HG02798 (cell line): ENCODE results near the gene FIBCD1.

ENCODE experiments used
- ATAC-seq: cut with Tn5 transposase; IDR thresholded peaks from one replicate; pipeline ENCODE4 v1.9.1; 2021; ENCODE audit warnings: mild to moderate bottlenecking; ENCODE audit not compliant: unreplicated experiment, poor library complexity

FIBCD1 gene

GRCh38 chr9:130868230-130868629, 70.8 kb downstream of the FIBCD1 start:
- ATAC-seq = no peak

- ATAC-seq = no peak
Measured at GRCh38 chr9:130867556-130867955, 71.5 kb downstream of the FIBCD1 start.

DNA sequence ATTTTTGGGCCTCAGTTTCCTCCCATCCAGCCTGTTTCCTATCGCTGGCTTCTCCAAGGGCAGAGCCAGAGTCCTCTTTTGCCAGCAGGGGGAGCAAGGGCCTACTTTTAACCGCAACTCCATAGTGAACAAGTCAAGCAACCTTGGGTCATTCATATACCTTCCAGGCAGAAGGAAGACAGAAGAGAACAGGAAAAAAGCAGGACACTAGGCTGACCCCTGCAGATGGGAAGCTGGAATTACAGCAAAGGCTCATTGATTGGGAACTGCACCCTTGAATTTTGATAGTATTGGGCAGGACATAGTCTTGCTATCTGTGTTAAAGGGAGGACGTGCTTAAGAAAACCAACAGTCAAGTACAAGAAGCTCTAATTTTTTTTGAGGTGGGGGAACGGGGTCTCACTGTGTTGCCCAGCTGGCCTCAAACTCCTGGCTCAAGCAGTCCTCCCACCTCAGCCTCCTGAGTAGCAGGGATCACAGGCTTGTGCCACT, 72.5 kb downstream of the FIBCD1 start:
- ATAC-seq = no peak

DNA sequence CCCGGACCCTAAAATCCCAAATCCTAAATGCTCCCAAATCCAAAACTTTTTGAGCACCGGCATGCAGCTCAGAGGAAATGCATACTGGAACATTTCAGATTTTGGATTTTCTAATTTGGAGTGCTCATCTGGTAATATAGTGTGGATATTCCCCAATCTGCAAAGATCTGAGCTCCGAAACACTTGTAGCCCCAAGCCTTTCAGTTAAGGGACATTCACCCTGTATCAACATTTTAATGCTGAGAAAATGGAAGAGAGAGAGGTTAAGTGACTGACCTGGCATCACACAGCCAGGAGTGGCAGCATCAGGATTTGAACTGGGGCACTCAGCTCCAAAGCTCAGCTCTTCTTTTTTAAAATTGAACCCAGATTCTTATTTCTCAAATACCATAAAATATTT, 73.1 kb downstream of the FIBCD1 start:
- ATAC-seq = no peak

GRCh38 chr9:130864541-130864940, 74.5 kb downstream of the FIBCD1 start:
- ATAC-seq = no peak

GRCh38 chr9:130862747-130863146, 76.3 kb downstream of the FIBCD1 start:
- no peak for ATAC-seq

GRCh38 chr9:130862217-130862616, 76.8 kb downstream of the FIBCD1 start:
- no peak for ATAC-seq

- ATAC-seq = no peak
Measured at GRCh38 chr9:130861372-130862180, 77.5 kb downstream of the FIBCD1 start.

GRCh38 chr9:130860458-130861316, 78.4 kb downstream of the FIBCD1 start:
- no peak for ATAC-seq

GRCh38 chr9:130858739-130859705, 80.0 kb downstream of the FIBCD1 start:
- ATAC-seq = no peak

DNA sequence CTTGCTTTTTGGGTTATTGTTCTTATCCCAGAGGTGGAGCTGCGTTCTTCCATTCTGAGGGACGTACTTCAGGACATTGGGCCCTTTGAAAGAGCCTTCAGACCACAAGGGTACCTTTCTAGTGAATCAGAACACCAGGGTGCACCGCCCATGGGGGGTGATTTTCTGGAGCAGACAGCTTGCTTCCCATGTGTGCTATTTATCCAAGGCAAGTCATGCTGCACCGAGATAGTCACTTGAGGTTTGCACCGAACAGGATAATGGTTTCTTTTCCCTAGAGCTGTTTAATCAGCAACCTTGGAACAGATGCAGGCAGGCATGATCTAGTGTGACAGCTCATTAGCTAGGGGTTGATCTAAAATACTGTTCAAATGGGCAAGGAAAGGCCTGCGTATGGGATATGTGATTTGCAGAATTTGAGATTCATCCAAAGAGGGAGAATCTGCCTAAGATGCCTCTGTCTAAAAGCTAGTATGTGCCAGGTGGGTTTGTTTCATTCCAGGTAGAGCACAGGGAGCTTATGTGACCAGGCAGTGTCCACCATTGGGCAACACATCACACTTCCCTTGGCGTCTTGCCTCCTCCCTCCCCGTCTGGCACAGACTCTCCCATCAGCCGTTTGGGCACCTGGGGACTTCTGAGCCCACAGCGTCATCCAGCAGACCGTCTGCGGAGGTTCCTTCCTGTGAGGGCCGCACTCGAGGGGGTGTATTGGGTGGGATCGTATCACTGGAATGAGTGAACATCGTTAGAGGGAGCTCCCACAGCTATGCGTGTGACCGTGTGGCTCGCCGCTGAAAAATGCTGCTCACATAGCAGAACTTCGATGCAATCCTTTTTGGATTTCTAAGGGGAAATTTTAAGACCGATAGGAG, 80.9 kb downstream of the FIBCD1 start:
- ATAC-seq = no peak

DNA sequence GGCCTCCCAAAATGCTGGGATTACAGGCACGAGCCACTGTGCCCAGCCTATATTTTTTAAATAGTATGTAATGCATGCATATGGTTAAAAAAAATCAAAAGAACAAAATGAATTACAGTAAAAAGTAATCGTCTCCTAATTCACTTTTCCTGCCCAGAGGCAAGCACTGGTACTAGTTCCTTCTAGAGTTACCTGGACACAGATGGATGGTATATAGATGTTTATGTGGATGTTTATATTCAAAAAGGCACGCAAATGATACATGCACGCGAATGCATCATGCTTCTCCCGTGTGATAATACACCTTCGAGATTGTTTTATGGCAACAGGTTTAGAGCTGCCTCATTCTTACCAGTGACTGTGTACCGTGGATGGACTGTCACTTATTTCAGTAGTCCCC, 82.6 kb downstream of the FIBCD1 start:
- ATAC-seq = no peak

DNA sequence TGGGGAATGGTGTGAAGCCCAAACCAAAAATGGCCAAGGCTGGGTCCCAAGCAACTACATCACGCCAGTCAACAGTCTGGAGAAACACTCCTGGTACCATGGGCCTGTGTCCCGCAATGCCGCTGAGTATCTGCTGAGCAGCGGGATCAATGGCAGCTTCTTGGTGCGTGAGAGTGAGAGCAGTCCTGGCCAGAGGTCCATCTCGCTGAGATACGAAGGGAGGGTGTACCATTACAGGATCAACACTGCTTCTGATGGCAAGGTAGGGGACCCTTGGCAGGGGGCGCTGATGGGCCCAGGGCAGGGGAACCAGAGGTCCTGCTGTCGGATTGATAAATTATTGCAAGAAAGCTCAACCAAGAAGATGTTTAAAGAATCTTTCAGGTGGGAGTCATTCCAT, 84.2 kb downstream of the FIBCD1 start:
- ATAC-seq = no peak

DNA sequence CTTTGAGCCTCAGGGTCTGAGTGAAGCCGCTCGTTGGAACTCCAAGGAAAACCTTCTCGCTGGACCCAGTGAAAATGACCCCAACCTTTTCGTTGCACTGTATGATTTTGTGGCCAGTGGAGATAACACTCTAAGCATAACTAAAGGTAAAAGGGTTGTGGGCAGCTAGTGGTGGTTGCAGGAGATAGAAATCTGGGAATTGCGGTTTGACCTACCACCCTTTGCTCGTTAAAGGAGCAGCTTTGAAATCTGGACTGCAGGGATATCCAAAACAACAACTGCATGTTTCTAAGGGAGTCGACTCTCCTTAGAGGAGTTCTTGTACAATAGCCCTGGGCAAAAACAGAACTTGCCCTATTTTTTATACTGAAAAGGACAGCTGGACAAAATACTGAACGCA, 85.0 kb downstream of the FIBCD1 start:
- no peak for ATAC-seq

DNA sequence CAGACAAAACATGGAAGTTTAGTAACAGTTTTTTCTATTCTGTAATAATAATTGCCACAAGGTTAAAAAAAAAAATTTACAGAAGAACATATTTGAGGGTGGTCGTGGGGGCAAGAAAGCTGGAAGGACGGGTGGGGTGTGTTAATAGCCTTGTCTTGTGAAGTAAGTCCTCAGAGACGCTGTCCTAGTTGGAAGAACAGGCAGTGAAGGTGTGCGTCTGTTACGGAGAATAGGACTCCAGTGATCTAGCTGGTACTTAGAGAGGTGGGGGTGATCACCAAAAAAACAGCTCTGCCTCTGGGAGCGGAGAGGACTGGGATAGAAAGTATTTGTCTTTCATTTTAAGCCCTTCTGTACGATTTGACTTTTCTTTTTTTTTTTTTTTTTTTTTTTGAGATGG, 86.2 kb downstream of the FIBCD1 start:
- no peak for ATAC-seq
